SKM-1 treated with dmso at 0.1 percent for 144 hours (cell line): ENCODE measurements around the gene OPCML.

Experiments
- DNase-seq: peaks from one replicate; lab custom pipeline; 2025; ENCODE audit not compliant: unreplicated experiment; lab: John Stamatoyannopoulos, UW

OPCML gene

GRCh38 chr11:132960273-132961078 lies 571.8 kb downstream of the OPCML start:
- DNase-seq = no peak

DNA sequence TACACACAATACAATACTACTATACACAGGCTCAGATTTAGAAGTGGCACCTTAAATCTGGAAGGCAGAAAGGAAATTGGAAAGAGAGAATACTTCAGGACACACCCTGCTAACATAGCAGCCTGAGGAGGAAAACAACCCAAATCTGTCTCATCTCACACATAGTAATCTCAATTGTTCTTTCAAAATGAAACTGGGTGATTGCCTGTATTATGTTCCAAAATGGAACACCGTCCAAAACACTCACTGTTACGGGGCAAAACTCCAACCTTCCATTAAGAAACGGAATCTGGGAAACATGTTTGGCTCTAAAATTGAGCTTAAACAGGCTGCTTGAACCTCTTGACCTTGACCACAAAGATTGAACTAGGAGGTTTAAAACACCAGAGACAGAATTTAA lies 572.6 kb downstream of the OPCML start:
- DNase-seq = no peak

DNA sequence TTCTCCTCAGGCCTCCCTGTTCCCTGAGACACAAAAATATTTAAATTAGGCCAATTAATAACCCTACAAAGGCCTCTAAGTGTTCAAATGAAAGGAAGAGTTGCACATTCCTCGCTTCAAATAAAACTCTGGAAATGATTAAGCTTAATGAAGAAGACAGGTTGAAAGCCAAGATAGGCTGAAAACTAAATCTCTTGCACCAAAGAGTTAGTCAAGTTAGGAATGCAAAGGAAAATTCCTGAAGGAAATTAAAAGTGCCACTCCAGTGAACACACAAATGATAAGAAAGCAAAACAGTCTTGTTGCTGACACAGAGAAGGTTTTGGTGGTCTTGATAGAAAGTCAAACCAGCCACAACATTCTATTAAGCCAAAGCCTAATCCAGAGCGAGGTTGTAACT lies 574.4 kb downstream of the OPCML start:
- no peak for DNase-seq

DNA sequence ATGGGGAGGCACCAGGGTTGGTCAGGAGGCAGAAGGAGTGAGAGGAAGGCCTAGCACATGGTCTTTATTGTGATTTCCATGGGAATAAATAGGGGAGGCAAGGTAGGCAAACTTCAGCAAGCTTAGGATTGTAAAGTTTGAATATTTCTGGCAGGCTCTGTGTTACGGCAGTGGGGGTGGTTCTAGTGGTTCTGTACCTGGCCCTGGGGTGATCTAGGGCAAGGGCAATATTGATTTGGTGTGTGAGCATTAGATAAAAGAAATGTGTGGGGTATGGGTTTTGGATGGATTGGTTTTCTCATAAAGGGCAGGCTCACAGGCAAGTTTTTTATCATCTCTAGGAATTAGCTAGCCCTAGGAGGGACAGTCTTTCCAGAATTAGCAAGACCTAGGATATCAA lies 584.0 kb downstream of the OPCML start:
- DNase-seq = no peak

GRCh38 chr11:132944569-132944944 lies 587.7 kb downstream of the OPCML start:
- no peak for DNase-seq

DNA sequence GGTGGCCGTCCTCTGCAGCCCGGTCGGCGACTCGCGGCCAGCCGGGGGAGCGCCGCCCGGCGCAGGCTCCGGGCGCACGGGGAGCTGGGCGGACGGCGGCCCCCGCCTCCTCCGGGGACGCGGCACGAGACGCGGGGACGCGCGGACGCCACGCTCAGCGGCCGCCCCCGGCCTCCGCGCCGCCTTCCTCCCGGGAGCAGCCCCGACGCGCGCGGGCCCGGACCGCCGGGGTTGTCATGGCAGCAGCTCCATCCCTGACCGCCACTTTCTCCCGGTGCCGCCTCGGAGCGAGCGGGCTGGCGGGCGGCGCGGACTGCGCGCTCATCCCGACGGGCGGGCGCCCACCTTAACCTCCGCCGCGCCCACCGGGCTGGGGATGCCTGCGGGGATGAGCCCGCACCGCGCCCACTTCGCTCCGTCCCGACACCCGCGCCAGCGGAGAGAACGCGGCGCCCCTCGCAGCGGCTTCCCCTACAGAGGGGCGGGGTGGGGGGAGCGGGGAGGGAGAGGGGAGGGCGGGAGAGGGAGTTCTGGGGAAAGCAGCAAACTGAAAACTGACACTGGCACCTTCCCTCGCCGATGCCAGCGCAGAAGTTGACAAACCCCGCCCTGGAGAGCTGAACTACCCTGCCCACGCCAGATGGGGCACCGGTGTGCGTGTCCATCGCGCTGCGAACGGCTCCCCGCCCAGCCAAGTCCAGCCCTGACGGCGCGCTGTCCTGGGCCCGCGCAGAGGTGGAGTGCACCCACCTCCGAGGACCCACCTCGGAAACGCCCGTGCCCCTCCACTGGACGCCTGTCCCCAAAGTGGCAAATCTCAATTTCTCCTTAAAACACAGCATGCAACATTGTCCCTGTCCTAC lies 588.4 kb downstream of the OPCML start:
- DNase-seq = no peak

DNA sequence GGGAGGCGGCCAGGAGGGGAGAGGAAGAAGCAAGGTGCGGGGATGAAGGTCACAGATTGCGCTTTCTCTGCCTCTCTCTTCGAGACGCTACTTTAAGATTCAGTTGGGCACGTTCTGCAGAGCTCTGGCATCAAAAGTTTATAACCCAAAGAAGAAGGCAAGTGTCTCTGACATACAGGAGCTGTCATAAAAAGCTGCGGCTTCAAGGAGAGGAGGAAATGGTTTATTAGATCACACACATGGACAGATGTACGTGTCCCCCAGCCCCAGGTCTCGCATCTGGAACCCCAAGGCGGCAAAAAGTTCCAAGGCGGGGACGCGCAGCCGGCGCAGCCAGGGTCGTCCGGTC lies 589.0 kb downstream of the OPCML start:
- DNase-seq = no peak

DNA sequence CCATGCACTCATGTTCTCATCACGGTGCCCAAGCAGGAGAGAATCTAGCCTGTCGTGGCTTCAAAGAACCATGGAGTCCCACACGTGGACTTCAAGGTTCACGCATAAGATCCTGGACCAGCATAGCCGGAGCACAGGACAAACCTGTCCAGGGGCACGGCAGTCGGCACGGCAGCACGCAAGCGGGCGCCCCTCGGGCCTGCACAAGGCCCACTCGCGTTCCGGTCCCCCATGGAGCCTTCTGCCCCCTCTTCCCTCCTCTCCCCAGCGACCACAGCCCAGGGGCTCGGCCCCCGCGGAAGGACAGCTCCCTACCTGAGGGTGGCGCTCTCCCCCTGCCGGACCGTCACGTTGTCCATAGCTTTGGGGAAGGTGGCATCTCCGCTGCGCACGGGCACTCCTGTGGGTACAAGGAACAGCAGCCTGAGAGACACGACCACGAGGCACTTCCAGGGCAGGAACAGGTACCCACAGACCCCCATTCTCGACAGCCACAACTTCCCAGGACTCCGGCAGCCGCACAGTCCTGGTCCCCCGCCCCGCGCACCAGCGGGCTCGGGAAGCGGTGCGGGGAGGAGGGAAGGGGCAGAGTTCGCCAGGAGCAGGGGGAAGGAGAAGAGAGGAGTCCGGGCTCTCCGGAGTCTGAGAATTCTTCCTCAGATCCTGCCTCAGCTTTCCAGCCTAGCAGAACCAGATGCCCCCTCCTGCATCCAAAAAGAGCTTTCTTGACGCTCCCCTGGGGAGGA lies 589.5 kb downstream of the OPCML start:
- DNase-seq = no peak

DNA sequence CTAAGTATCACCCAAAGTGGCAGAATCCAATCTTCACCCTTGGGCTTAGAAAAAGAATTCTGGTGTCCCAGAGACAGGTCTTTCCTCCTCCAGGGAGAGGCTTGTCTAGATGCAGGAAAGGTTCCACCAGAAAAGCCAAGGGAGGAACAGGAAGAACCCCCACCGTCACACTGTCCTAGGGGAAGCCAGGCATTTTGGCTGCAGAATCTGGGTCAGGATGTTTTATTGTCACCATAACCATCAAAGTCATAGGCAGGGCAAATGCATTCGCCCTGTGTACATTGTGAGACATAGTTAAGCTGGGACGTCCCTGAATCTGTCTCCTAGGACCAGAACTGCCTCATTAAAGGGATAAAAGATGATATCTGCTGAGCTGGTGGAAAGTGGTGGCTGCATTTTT lies 590.5 kb downstream of the OPCML start:
- DNase-seq = no peak

GRCh38 chr11:132941024-132941646 lies 591.2 kb downstream of the OPCML start:
- peak; percentile 4 for DNase-seq

DNA sequence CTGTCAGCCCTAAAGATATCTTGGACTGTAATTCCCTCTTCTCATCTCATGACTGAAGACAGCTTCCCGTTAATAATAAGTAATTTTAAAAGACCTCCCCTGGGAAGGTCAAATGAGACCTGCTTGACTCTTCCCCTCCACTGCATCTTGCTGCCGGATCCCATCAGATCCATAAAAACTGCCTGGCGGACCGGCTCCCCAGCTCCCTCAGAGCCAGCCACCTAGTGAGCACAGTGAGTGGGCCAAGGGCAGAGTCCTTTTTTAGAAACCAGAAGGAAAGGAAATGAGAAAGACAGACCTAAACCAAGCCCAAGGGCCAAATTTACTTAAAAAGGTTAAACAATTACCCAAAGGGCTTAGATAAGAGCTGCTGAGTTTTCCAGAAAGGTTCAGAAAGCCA lies 595.3 kb downstream of the OPCML start:
- DNase-seq = no peak

DNA sequence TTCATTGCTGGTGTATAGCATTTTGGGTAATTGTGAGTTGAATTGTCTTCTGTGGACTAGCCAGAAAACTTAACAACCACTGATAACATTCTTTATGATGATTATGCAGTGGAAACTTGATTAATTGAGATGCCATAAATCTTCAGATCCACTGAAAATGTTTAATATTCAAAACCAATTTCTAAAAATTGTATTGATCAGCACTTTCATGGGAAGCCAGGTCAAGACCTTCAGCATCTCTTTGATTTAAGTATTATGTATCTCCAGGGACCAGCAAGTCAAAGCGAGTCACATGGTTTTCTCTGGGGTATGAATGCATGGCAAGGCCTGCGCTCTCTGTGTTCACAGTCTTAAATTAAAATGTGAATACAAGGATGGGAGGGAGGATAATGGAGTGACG lies 596.9 kb downstream of the OPCML start:
- DNase-seq = no peak

DNA sequence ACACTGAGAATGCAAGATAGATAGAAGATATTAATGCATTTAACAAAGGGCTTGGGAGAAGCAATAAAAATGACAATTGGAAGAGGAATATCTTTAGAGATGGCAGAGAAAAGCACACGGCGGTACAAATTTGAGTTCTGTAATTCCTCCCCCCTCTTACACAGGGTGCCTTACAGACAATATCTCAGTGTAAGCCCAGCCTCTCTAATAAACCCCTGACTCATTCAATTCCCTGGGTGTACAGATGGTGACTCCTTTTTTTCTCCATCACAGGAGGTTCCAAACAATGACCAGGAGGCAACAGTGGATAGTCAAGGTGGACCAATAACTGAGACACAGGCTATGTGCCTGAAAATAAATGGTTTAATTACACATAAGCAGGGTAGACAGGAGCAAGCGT lies 598.6 kb downstream of the OPCML start:
- no peak for DNase-seq

- DNase-seq = no peak
Measured at GRCh38 chr11:132925825-132926469, 606.4 kb downstream of the OPCML start.

DNA sequence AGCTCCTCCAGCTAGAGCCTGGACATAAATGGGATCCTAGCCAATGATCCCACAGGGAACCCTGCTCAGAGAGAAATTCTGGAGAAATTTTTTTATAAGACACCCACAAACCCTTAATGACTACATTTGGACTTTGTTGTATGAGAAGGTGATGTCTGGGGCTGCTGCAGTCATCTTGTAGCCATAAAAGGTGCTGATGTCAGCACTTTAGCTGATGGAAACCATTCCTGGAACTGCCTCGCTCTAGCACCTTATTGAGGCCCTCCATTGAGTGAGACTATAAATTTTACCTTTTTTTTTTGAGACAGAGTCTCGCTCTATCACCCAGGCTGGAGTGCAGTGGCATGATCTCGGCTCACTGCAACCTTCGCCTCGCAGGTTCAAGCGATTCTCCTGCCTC lies 610.7 kb downstream of the OPCML start:
- no peak for DNase-seq

DNA sequence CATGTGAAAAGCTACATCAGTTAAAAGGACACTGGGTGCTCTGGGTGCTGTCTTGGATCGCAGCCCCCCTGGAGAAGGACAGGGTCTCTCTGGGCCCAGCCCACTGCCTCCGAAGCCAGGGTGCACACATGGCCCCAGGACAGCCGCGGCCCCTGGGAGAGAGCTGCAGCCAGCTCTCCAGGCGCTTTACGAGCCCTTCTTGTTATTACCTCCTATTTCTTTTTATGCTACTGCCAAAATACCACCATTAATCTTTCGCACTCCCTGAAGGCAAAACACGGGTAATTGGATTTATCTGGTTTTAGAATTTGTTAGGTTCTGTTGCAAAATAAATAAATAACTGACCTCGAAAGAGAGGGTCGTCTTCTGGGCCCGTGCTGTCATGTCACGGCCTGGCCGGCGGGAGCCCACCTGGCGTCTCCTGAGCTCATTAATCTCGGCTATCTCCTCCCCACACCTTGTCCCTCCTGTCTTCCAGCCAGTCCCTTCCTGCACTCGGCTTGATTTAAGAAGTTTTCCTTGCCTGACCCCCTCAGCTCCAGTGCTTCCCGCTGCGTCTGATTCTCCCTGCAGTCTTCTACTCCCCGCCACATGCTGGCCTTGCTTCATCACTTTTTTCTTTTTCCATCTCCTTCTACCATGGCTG lies 611.7 kb downstream of the OPCML start:
- no peak for DNase-seq

DNA sequence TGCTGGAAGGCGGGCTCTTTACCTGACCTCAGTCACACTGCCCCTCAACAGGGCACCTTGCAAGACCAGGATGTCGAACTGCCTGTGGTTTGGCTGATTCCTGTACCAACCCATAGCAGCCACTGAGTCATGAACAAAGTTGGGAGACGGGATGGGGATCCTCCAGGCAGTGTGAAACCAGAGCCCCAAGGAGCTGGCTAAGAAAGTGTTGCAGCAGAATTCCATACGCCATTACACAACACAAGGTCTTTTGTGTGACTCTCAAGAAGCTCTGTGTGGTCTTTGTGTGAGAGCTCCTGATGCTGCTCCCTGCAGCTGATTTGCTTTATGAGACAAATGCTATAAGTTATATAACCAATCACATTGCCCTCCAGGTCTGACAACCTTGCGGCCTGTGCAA lies 617.7 kb downstream of the OPCML start:
- DNase-seq = no peak

DNA sequence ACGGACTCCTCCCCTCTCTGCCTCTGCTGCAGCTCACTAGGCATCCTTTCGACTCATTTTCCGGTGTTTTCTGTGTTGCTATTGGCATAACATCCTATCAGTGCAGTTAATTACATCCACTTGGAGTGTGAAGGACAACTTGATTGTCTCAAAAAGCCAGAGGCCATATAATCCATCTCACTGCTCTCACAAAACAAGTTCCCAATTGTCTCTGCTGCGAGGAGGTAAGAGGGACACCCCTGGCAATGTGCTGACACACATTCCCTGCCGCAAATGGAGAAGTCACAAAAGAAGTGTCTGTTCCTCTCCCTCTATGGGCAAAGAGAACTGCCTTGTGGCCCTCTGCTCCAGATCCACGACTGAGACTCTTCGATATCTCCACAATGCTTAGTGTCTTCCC lies 618.4 kb downstream of the OPCML start:
- no peak for DNase-seq

GRCh38 chr11:132913295-132913694 lies 619.0 kb downstream of the OPCML start:
- DNase-seq = no peak

- no peak for DNase-seq
Measured at GRCh38 chr11:132911186-132911585, 621.1 kb downstream of the OPCML start.
